Small intestine (tissue), 7 donors: ENCODE measurements around the gene TALDO1. TPM values are rescaled to one million over a fixed set of nuclear protein-coding genes. Genes with fewer than 3 reads are reported as not detected.

Experiments used
- DNase-seq, 2 donors: peaks; one replicate each; pipeline versions ENCODE4 v3.0.0 to v3.0.0-alpha.2; 2013
- FAIRE-seq: peaks from 2 replicates; lab custom pipeline; 2012; peaks lifted over from hg19 to GRCh38; lab: Jason Lieb, UNC
- H3K27ac ChIP-seq, 3 donors: one replicate each; pipeline ENCODE4 v1.5.1; 2013; ENCODE audit warnings: low read length in 2 of 3, mild to moderate bottlenecking in 2 of 3, control low read depth in 1 of 3, inconsistent platforms in 1 of 3, low read depth in 1 of 3, moderate library complexity in 1 of 3
- H3K27me3 ChIP-seq, 3 donors: one replicate each; pipeline ENCODE4 v1.6.1; 2013; ENCODE audit warnings: low read length in 3 of 3, inconsistent platforms in 1 of 3; ENCODE audit not compliant: control insufficient read depth in 3 of 3, insufficient read depth in 3 of 3
- H3K36me3 ChIP-seq, 3 donors: one replicate each; pipeline ENCODE4 v1.6.1; 2013; ENCODE audit warnings: low read length in 3 of 3, inconsistent platforms in 1 of 3, low read depth in 1 of 3, mild to moderate bottlenecking in 1 of 3, moderate library complexity in 1 of 3; ENCODE audit not compliant: control insufficient read depth in 3 of 3, insufficient read depth in 2 of 3
- H3K4me1 ChIP-seq, 3 donors: one replicate each; pipeline ENCODE4 v1.6.1; 2013; ENCODE audit warnings: low read length in 2 of 3, inconsistent platforms in 1 of 3, low read depth in 1 of 3, mild to moderate bottlenecking in 1 of 3, moderate library complexity in 1 of 3; ENCODE audit not compliant: control insufficient read depth in 3 of 3, insufficient read depth in 2 of 3
- H3K4me3 ChIP-seq, 3 donors: one replicate each; pipeline ENCODE4 v1.5.1; 2013; ENCODE audit warnings: low read length in 3 of 3, control low read depth in 1 of 3, inconsistent platforms in 1 of 3, low read depth in 1 of 3, mild to moderate bottlenecking in 1 of 3, moderate library complexity in 1 of 3
- H3K9me3 ChIP-seq, 2 donors: one replicate each; pipeline ENCODE4 v1.6.1; 2013; ENCODE audit warnings: low read depth in 1 of 2, low read length in 1 of 2; ENCODE audit not compliant: control insufficient read depth in 2 of 2, insufficient read depth in 1 of 2
- WGBS, 3 donors: extraction: QIAGEN DNeasy Blood & Tissue Kit; methylation state at CpG; one replicate each; pipeline ENCODE4 v1.1.7; 2013; 5-methylcytosine and 5-hydroxymethylcytosine counted together
- polyA plus RNA-seq, 4 donors: library from polyadenylated mRNA; stranded (reverse) in 3 of 4; unstranded in 1 of 4; fragments of 200-250 nt in 3 of 4; fragments of 120-200 nt in 1 of 4; gene quantifications; one replicate each; pipeline versions ENCODE4 v1.2.1 to v1.2.3, GENCODE V29; 2013
- donor health status: healthy with polysubstance abuse.
- donor health status: control.
- donor health status: control.
- donor health status: Bipolar disorder and iron deficiency.
- donor health status: healthy.

The TALDO1 gene
- polyA plus RNA-seq, 4 donors: 97.9 to 188 (median 174) TPM

GRCh38 chr11:749731-750130 lies 2.5 kb downstream of the TALDO1 start:
- Histone ChIP-seq H3K36me3 (peaks cover 0 to 14% (median 0%) of the 10 kb centered on the region in 3 donors), H3K27ac (no peak overlapping the region), H3K27me3 (no peaks in the 10 kb centered on the region), H3K4me1 (peaks cover 5 to 11% (median 6%) of the 10 kb centered on the region in 3 donors), H3K4me3 (no peak overlapping the region), H3K9me3 (no peaks in the 10 kb centered on the region)
- no peak for DNase-seq
- WGBS, 3 donors: 61 to 85% (median 78%) methylated on average over 2 of the region's 2 CpGs
- FAIRE-seq: no peak

- DNase-seq (no peak), FAIRE-seq (no peak)
- H3K36me3 ChIP-seq: peaks cover 12 to 91% (median 21%) of the 10 kb centered on the region in 3 donors
- no peak overlapping the region for H3K4me3 ChIP-seq
- H3K27me3 ChIP-seq: no peaks in the 10 kb centered on the region
- H3K9me3 ChIP-seq: no peaks in the 10 kb centered on the region
- H3K4me1 ChIP-seq: peaks cover 0 to 12% (median 0%) of the 10 kb centered on the region in 3 donors
- no peak overlapping the region for H3K27ac ChIP-seq
Measured at GRCh38 chr11:760236-760635, 13.0 kb downstream of the TALDO1 start.

GRCh38 chr11:761526-762108 lies 14.4 kb downstream of the TALDO1 start:
- H3K4me1 ChIP-seq: peaks cover 0 to 12% (median 0%) of the 10 kb centered on the region in 3 donors
- H3K27ac ChIP-seq: no peak overlapping the region
- H3K9me3 ChIP-seq: no peaks in the 10 kb centered on the region
- WGBS, 3 donors: 92% methylated on average over 8 of the region's 8 CpGs
- peaks cover 12 to 92% (median 18%) of the 10 kb centered on the region in 3 donors for H3K36me3 ChIP-seq
- H3K4me3 ChIP-seq: no peak overlapping the region
- DNase-seq (no peak), FAIRE-seq (no peak)
- H3K27me3 ChIP-seq: no peaks in the 10 kb centered on the region

GRCh38 chr11:762421-763072 lies 15.3 kb downstream of the TALDO1 start:
- Histone ChIP-seq H3K36me3 (peaks cover 9 to 92% (median 18%) of the 10 kb centered on the region in 3 donors), H3K9me3 (no peaks in the 10 kb centered on the region), H3K4me3 (no peak overlapping the region), H3K4me1 (peaks cover 0 to 12% (median 0%) of the 10 kb centered on the region in 3 donors), H3K27me3 (no peaks in the 10 kb centered on the region), H3K27ac (peak overlapping the region in 2 of 3 donors; percentile 52 to 84)
- FAIRE-seq: no peak
- peak; percentile 48 to 67 for DNase-seq
- 18 to 45% (median 44%) methylated on average over 10 of the region's 10 CpGs for WGBS, 3 donors

- H3K4me1 ChIP-seq: peaks cover 0 to 12% (median 0%) of the 10 kb centered on the region in 3 donors
- no peak overlapping the region for H3K4me3 ChIP-seq
- peaks cover 9 to 93% (median 18%) of the 10 kb centered on the region in 3 donors for H3K36me3 ChIP-seq
- 17 to 60% (median 44%) methylated on average over 14 to 24 of the region's 24 CpGs for WGBS, 3 donors
- peak overlapping the region in 2 of 3 donors; percentile 52 to 84 for H3K27ac ChIP-seq
- H3K27me3 ChIP-seq: no peaks in the 10 kb centered on the region
- FAIRE-seq: no peak
- no peaks in the 10 kb centered on the region for H3K9me3 ChIP-seq
- DNase-seq: peak; percentile 57 to 83
Measured at GRCh38 chr11:763073-763463, 15.8 kb downstream of the TALDO1 start.

GRCh38 chr11:763549-764321 lies 16.5 kb downstream of the TALDO1 start:
- FAIRE-seq (no peak), DNase-seq (no peak)
- Histone ChIP-seq H3K4me3 (no peak overlapping the region), H3K36me3 (peaks cover 9 to 90% (median 18%) of the 10 kb centered on the region in 3 donors), H3K27me3 (no peaks in the 10 kb centered on the region), H3K27ac (peak overlapping the region in 2 of 3 donors; percentile 52 to 56), H3K9me3 (no peaks in the 10 kb centered on the region), H3K4me1 (peaks cover 0 to 12% (median 0%) of the 10 kb centered on the region in 3 donors)
- WGBS, 3 donors: 82 to 85% (median 85%) methylated on average over 16 to 22 of the region's 22 CpGs

GRCh38 chr11:764322-765024 lies 17.2 kb downstream of the TALDO1 start:
- peaks cover 9 to 90% (median 15%) of the 10 kb centered on the region in 3 donors for H3K36me3 ChIP-seq
- 85 to 87% (median 85%) methylated on average over 18 of the region's 18 CpGs for WGBS, 3 donors
- H3K9me3 ChIP-seq: no peaks in the 10 kb centered on the region
- peaks cover 0 to 12% (median 0%) of the 10 kb centered on the region in 3 donors for H3K4me1 ChIP-seq
- FAIRE-seq (no peak), DNase-seq (no peak)
- H3K4me3 ChIP-seq: no peak overlapping the region
- H3K27ac ChIP-seq: no peak overlapping the region
- no peaks in the 10 kb centered on the region for H3K27me3 ChIP-seq
